ENCODE measurements around the gene CHRNB2.

The CHRNB2 gene

GRCh38 chr1:154584267-154584994, 16.9 kb downstream of the CHRNB2 start:
- Histone ChIP-seq H3K27me3 (ENCODE audit: control insufficient read depth, insufficient read depth, low read length) (no peaks in the 10 kb centered on the region), H3K4me3 (ENCODE audit: low read depth, low read length) (no peak overlapping the region), H3K4me1 (ENCODE audit: control insufficient read depth, insufficient read depth, low read length) (no peaks in the 10 kb centered on the region), H3K9ac (ENCODE audit: low read depth, low read length) (no peak overlapping the region), H3K36me3 (ENCODE audit: control insufficient read depth, insufficient read depth, low read length) (peaks cover 83% of the 10 kb centered on the region), H3K9me3 (ENCODE audit: control insufficient read depth, insufficient read depth, low read length) (no peaks in the 10 kb centered on the region)

- Histone ChIP-seq H3K9me3 (ENCODE audit: control insufficient read depth, insufficient read depth, low read length) (no peaks in the 10 kb centered on the region), H3K27me3 (ENCODE audit: control insufficient read depth, insufficient read depth, low read length) (no peaks in the 10 kb centered on the region), H3K4me1 (ENCODE audit: control insufficient read depth, insufficient read depth, low read length) (no peaks in the 10 kb centered on the region), H3K9ac (ENCODE audit: low read depth, low read length) (no peak overlapping the region), H3K36me3 (ENCODE audit: control insufficient read depth, insufficient read depth, low read length) (peaks cover 83% of the 10 kb centered on the region), H3K4me3 (ENCODE audit: low read depth, low read length) (no peak overlapping the region)
Measured at GRCh38 chr1:154586231-154586630, 18.7 kb downstream of the CHRNB2 start.

GRCh38 chr1:154586641-154587040, 19.1 kb downstream of the CHRNB2 start:
- Histone ChIP-seq H3K27me3 (ENCODE audit: control insufficient read depth, insufficient read depth, low read length) (no peaks in the 10 kb centered on the region), H3K4me3 (ENCODE audit: low read depth, low read length) (no peak overlapping the region), H3K36me3 (ENCODE audit: control insufficient read depth, insufficient read depth, low read length) (peaks cover 83% of the 10 kb centered on the region), H3K4me1 (ENCODE audit: control insufficient read depth, insufficient read depth, low read length) (no peaks in the 10 kb centered on the region), H3K9me3 (ENCODE audit: control insufficient read depth, insufficient read depth, low read length) (no peaks in the 10 kb centered on the region), H3K9ac (ENCODE audit: low read depth, low read length) (no peak overlapping the region)

GRCh38 chr1:154589780-154590179, 22.2 kb downstream of the CHRNB2 start:
- Histone ChIP-seq H3K4me1 (ENCODE audit: control insufficient read depth, insufficient read depth, low read length) (no peaks in the 10 kb centered on the region), H3K4me3 (ENCODE audit: low read depth, low read length) (no peak overlapping the region), H3K27me3 (ENCODE audit: control insufficient read depth, insufficient read depth, low read length) (no peaks in the 10 kb centered on the region), H3K9ac (ENCODE audit: low read depth, low read length) (no peak overlapping the region), H3K9me3 (ENCODE audit: control insufficient read depth, insufficient read depth, low read length) (no peaks in the 10 kb centered on the region), H3K36me3 (ENCODE audit: control insufficient read depth, insufficient read depth, low read length) (peaks cover 63% of the 10 kb centered on the region)

- no peak overlapping the region for H3K4me3 ChIP-seq (ENCODE audit: low read depth, low read length)
- no peaks in the 10 kb centered on the region for H3K4me1 ChIP-seq (ENCODE audit: control insufficient read depth, insufficient read depth, low read length)
- H3K9me3 ChIP-seq (ENCODE audit: control insufficient read depth, insufficient read depth, low read length) = no peaks in the 10 kb centered on the region
- peaks cover 60% of the 10 kb centered on the region for H3K36me3 ChIP-seq (ENCODE audit: control insufficient read depth, insufficient read depth, low read length)
- no peaks in the 10 kb centered on the region for H3K27me3 ChIP-seq (ENCODE audit: control insufficient read depth, insufficient read depth, low read length)
- H3K9ac ChIP-seq (ENCODE audit: low read depth, low read length) = no peak overlapping the region
Measured at GRCh38 chr1:154590756-154591155, 23.2 kb downstream of the CHRNB2 start.

GRCh38 chr1:154591206-154591605, 23.6 kb downstream of the CHRNB2 start:
- no peaks in the 10 kb centered on the region for H3K4me1 ChIP-seq (ENCODE audit: control insufficient read depth, insufficient read depth, low read length)
- H3K4me3 ChIP-seq (ENCODE audit: low read depth, low read length) = no peak overlapping the region
- peaks cover 59% of the 10 kb centered on the region for H3K36me3 ChIP-seq (ENCODE audit: control insufficient read depth, insufficient read depth, low read length)
- no peaks in the 10 kb centered on the region for H3K27me3 ChIP-seq (ENCODE audit: control insufficient read depth, insufficient read depth, low read length)
- H3K9ac ChIP-seq (ENCODE audit: low read depth, low read length) = no peak overlapping the region
- no peaks in the 10 kb centered on the region for H3K9me3 ChIP-seq (ENCODE audit: control insufficient read depth, insufficient read depth, low read length)

- Histone ChIP-seq H3K36me3 (ENCODE audit: control insufficient read depth, insufficient read depth, low read length) (peaks cover 61% of the 10 kb centered on the region), H3K27me3 (ENCODE audit: control insufficient read depth, insufficient read depth, low read length) (no peaks in the 10 kb centered on the region), H3K9me3 (ENCODE audit: control insufficient read depth, insufficient read depth, low read length) (no peaks in the 10 kb centered on the region), H3K9ac (ENCODE audit: low read depth, low read length) (no peak overlapping the region), H3K4me1 (ENCODE audit: control insufficient read depth, insufficient read depth, low read length) (no peaks in the 10 kb centered on the region), H3K4me3 (ENCODE audit: low read depth, low read length) (no peak overlapping the region)
Measured at GRCh38 chr1:154593390-154593789, 25.8 kb downstream of the CHRNB2 start.

GRCh38 chr1:154594811-154595210, 27.2 kb downstream of the CHRNB2 start:
- H3K4me3 ChIP-seq (ENCODE audit: low read depth, low read length) = no peak overlapping the region
- no peaks in the 10 kb centered on the region for H3K27me3 ChIP-seq (ENCODE audit: control insufficient read depth, insufficient read depth, low read length)
- H3K4me1 ChIP-seq (ENCODE audit: control insufficient read depth, insufficient read depth, low read length) = no peaks in the 10 kb centered on the region
- no peak overlapping the region for H3K9ac ChIP-seq (ENCODE audit: low read depth, low read length)
- peaks cover 49% of the 10 kb centered on the region for H3K36me3 ChIP-seq (ENCODE audit: control insufficient read depth, insufficient read depth, low read length)
- H3K9me3 ChIP-seq (ENCODE audit: control insufficient read depth, insufficient read depth, low read length) = no peaks in the 10 kb centered on the region

GRCh38 chr1:154595621-154596020, 28.0 kb downstream of the CHRNB2 start:
- H3K4me1 ChIP-seq (ENCODE audit: control insufficient read depth, insufficient read depth, low read length) = no peaks in the 10 kb centered on the region
- peaks cover 45% of the 10 kb centered on the region for H3K36me3 ChIP-seq (ENCODE audit: control insufficient read depth, insufficient read depth, low read length)
- H3K9ac ChIP-seq (ENCODE audit: low read depth, low read length) = no peak overlapping the region
- no peaks in the 10 kb centered on the region for H3K27me3 ChIP-seq (ENCODE audit: control insufficient read depth, insufficient read depth, low read length)
- H3K9me3 ChIP-seq (ENCODE audit: control insufficient read depth, insufficient read depth, low read length) = no peaks in the 10 kb centered on the region
- no peak overlapping the region for H3K4me3 ChIP-seq (ENCODE audit: low read depth, low read length)

- Histone ChIP-seq H3K4me1 (ENCODE audit: control insufficient read depth, insufficient read depth, low read length) (peaks cover under 1% of the 10 kb centered on the region), H3K4me3 (ENCODE audit: low read depth, low read length) (no peak overlapping the region), H3K27me3 (ENCODE audit: control insufficient read depth, insufficient read depth, low read length) (no peaks in the 10 kb centered on the region), H3K9me3 (ENCODE audit: control insufficient read depth, insufficient read depth, low read length) (no peaks in the 10 kb centered on the region), H3K9ac (ENCODE audit: low read depth, low read length) (no peak overlapping the region), H3K36me3 (ENCODE audit: control insufficient read depth, insufficient read depth, low read length) (peaks cover 44% of the 10 kb centered on the region)
Measured at GRCh38 chr1:154598871-154599635, 31.5 kb downstream of the CHRNB2 start.

- no peaks in the 10 kb centered on the region for H3K27me3 ChIP-seq (ENCODE audit: control insufficient read depth, insufficient read depth, low read length)
- H3K36me3 ChIP-seq (ENCODE audit: control insufficient read depth, insufficient read depth, low read length) = peaks cover 44% of the 10 kb centered on the region
- peaks cover 2% of the 10 kb centered on the region for H3K4me1 ChIP-seq (ENCODE audit: control insufficient read depth, insufficient read depth, low read length)
- no peaks in the 10 kb centered on the region for H3K9me3 ChIP-seq (ENCODE audit: control insufficient read depth, insufficient read depth, low read length)
- no peak overlapping the region for H3K9ac ChIP-seq (ENCODE audit: low read depth, low read length)
- H3K4me3 ChIP-seq (ENCODE audit: low read depth, low read length) = no peak overlapping the region
Measured at GRCh38 chr1:154599658-154600057, 32.1 kb downstream of the CHRNB2 start.

GRCh38 chr1:154603317-154603716, 35.7 kb downstream of the CHRNB2 start:
- H3K36me3 ChIP-seq (ENCODE audit: control insufficient read depth, insufficient read depth, low read length) = peaks cover 15% of the 10 kb centered on the region
- H3K4me1 ChIP-seq (ENCODE audit: control insufficient read depth, insufficient read depth, low read length) = peaks cover 11% of the 10 kb centered on the region
- H3K9ac ChIP-seq (ENCODE audit: low read depth, low read length) = no peak overlapping the region
- no peaks in the 10 kb centered on the region for H3K9me3 ChIP-seq (ENCODE audit: control insufficient read depth, insufficient read depth, low read length)
- H3K27me3 ChIP-seq (ENCODE audit: control insufficient read depth, insufficient read depth, low read length) = no peaks in the 10 kb centered on the region
- H3K4me3 ChIP-seq (ENCODE audit: low read depth, low read length) = no peak overlapping the region

Data from iPS-15b (cell line).